Neutrophil (primary cell): ENCODE data around the gene UNCX.

Experiments used
- H3K27ac ChIP-seq: fragments of 200-600 bp; sonication (generic); 2 replicates; pipeline ENCODE4 v1.5.1; 2016; ENCODE audit warnings: mild to moderate bottlenecking, moderate library complexity
- H3K27me3 ChIP-seq: fragments of 200-600 bp; sonication (generic); 2 replicates; pipeline ENCODE4 v1.6.0; 2016; ENCODE audit warnings: mild to moderate bottlenecking
- H3K36me3 ChIP-seq: fragments of 200-600 bp; sonication (generic); 2 replicates; pipeline ENCODE4 v1.5.1; 2017
- H3K4me1 ChIP-seq, 2 experiments: fragments of 200-600 bp in 1 of 2; sonication (generic) in 1 of 2; 1 replicate in 1 of 2; 2 replicates in 1 of 2; pipeline versions ENCODE4 v1.5.1 to v1.6.1; 2013 to 2016; ENCODE audit warnings: low read depth in 1 of 2, low read length in 1 of 2, mild to moderate bottlenecking in 1 of 2, moderate library complexity in 1 of 2; ENCODE audit not compliant: control insufficient read depth in 1 of 2, insufficient read depth in 1 of 2
- H3K4me3 ChIP-seq, 2 experiments: fragments of 200-600 bp in 1 of 2; sonication (generic) in 1 of 2; 1 replicate in 1 of 2; 2 replicates in 1 of 2; pipeline ENCODE4 v1.5.1; 2013 to 2016; ENCODE audit warnings: low read depth in 1 of 2, low read length in 1 of 2, mild to moderate bottlenecking in 1 of 2, moderate library complexity in 1 of 2
- H3K9me3 ChIP-seq: fragments of 200-600 bp; sonication (generic); 2 replicates; pipeline ENCODE4 v1.5.1; 2016
- CTCF ChIP-seq: fragments of 200-600 bp; sonication (generic); IDR thresholded peaks from 2 replicates; pipeline ENCODE4 v1.5.1; 2016; ENCODE audit warnings: antibody characterized with exemption

Gene UNCX

GRCh38 chr7:1243964-1244416, 11.3 kb downstream of the UNCX start:
- Histone ChIP-seq H3K27me3 (peaks cover 100% of the 10 kb centered on the region), H3K4me3 (no peak overlapping the region), H3K27ac (no peak overlapping the region), H3K9me3 (no peaks in the 10 kb centered on the region), H3K36me3 (no peaks in the 10 kb centered on the region), H3K4me1 (no peaks in the 10 kb centered on the region)
- TF ChIP-seq CTCF = no peak

GRCh38 chr7:1244700-1245523, 12.2 kb downstream of the UNCX start:
- Histone ChIP-seq H3K27ac (no peak overlapping the region), H3K27me3 (peaks cover 100% of the 10 kb centered on the region), H3K36me3 (no peaks in the 10 kb centered on the region), H3K4me3 (no peak overlapping the region), H3K9me3 (no peaks in the 10 kb centered on the region), H3K4me1 (no peaks in the 10 kb centered on the region)
- no peak for TF ChIP-seq CTCF

GRCh38 chr7:1245524-1246050, 12.9 kb downstream of the UNCX start:
- H3K27me3 ChIP-seq = peaks cover 100% of the 10 kb centered on the region

GRCh38 chr7:1246160-1246870, 13.6 kb downstream of the UNCX start:
- no peak overlapping the region for H3K27ac ChIP-seq
- no peaks in the 10 kb centered on the region for H3K36me3 ChIP-seq
- TF ChIP-seq CTCF = no peak
- H3K27me3 ChIP-seq = peaks cover 100% of the 10 kb centered on the region
- H3K4me3 ChIP-seq = no peak overlapping the region
- H3K9me3 ChIP-seq = no peaks in the 10 kb centered on the region
- no peaks in the 10 kb centered on the region for H3K4me1 ChIP-seq

More at GRCh38 chr7:1245524-1246050, 12.9 kb downstream of the UNCX start:
- Histone ChIP-seq H3K27ac (no peak overlapping the region), H3K36me3 (no peaks in the 10 kb centered on the region), H3K4me3 (no peak overlapping the region), H3K9me3 (no peaks in the 10 kb centered on the region), H3K4me1 (no peaks in the 10 kb centered on the region)
- no peak for TF ChIP-seq CTCF

- Histone ChIP-seq H3K9me3 (no peaks in the 10 kb centered on the region), H3K27me3 (peaks cover 100% of the 10 kb centered on the region), H3K4me1 (no peaks in the 10 kb centered on the region), H3K27ac (no peak overlapping the region), H3K36me3 (no peaks in the 10 kb centered on the region), H3K4me3 (no peak overlapping the region)
- no peak for TF ChIP-seq CTCF
Observed at GRCh38 chr7:1246871-1247526, 14.3 kb downstream of the UNCX start.
